Gastrocnemius medialis (tissue), 4 donors: ENCODE data around the gene PIK3R1. TPM values are rescaled to one million over a fixed set of nuclear protein-coding genes. Genes with fewer than 3 reads are reported as not detected.

ENCODE experiments used
- ATAC-seq, 2 donors: fragments of 150-250 bp; one replicate each; pipeline ENCODE4 v1.9.1; 2016
- DNase-seq, 2 donors: peaks; one replicate each; pipeline ENCODE4 v3.0.0-alpha.2; 2019
- H3K27ac ChIP-seq, 4 donors: fragments of 200-600 bp; sonication (generic); 1 replicate in 1 of 4; 2 replicates in 3 of 4; pipeline ENCODE4 v1.5.1; 2016 to 2018; ENCODE audit warnings: mild to moderate bottlenecking in 2 of 4, moderate library complexity in 1 of 4
- H3K27me3 ChIP-seq, 3 donors: fragments of 200-600 bp; sonication (generic) in 2 of 3; 1 replicate in 1 of 3; 2 replicates in 2 of 3; pipeline versions ENCODE4 v1.5.1 to v1.6.0; 2016 to 2019; ENCODE audit warnings: mild to moderate bottlenecking in 1 of 3, moderate library complexity in 1 of 3
- H3K36me3 ChIP-seq, 2 donors: fragments of 200-600 bp; sonication (generic) in 1 of 2; one replicate each; pipeline ENCODE4 v1.5.1; 2017 to 2018
- H3K4me1 ChIP-seq, 2 donors: fragments of 200-600 bp; sonication (generic) in 1 of 2; one replicate each; pipeline ENCODE4 v1.5.1; 2016 to 2017; ENCODE audit warnings: mild to moderate bottlenecking in 2 of 2
- H3K4me3 ChIP-seq, 4 donors: fragments of 200-600 bp; sonication (generic) in 3 of 4; 1 replicate in 1 of 4; 2 replicates in 3 of 4; pipeline ENCODE4 v1.5.1; 2016 to 2019; ENCODE audit warnings: mild to moderate bottlenecking in 2 of 4
- H3K9me3 ChIP-seq, 3 donors: fragments of 200-600 bp; sonication (generic) in 2 of 3; 1 replicate in 1 of 3; 2 replicates in 2 of 3; pipeline ENCODE4 v1.5.1; 2016 to 2019
- POLR2A ChIP-seq, 2 donors: fragments of 450-650 bp; IDR thresholded peaks; one replicate each; pipeline ENCODE4 v1.6.1; 2017; ENCODE audit warnings: antibody characterized with exemption in 2 of 2, mild to moderate bottlenecking in 2 of 2, moderate library complexity in 2 of 2
- in situ Hi-C, 4 donors: fragments of 200-750 bp; cut with MboI; loops; one replicate each; pipeline versions ENCODE4 v1.15.0 to v1.8.0; 2017; ENCODE audit warnings: low sequenced_read_pairs in 4 of 4
- intact Hi-C: fragments of 100-400 bp; cut with DNase I; formaldehyde crosslinking; loops from one replicate; pipeline ENCODE4 v1.15.1; 2023; ENCODE audit warnings: low total_unique reads
- total RNA-seq, 4 donors: library from RNA; depleted of rRNA; stranded (reverse); fragments of >200 nt; gene quantifications; one replicate each; pipeline versions ENCODE4 v1.1.0 to v1.2.3, GENCODE V29; 2016
- TF ChIP-seq, protein P1 (sequence below), 5 experiments: fragments of 450-650 bp in 3 of 5; fragments of 200-600 bp in 2 of 5; sonication (generic) in 2 of 5; IDR thresholded peaks in 4 of 5; conservative IDR thresholded peaks in 1 of 5; 1 replicate in 4 of 5; 2 replicates in 1 of 5; pipeline ENCODE4 v1.5.1; 2016 to 2019; ENCODE audit warnings: antibody characterized with exemption in 5 of 5, mild to moderate bottlenecking in 3 of 5, moderate library complexity in 3 of 5

The PIK3R1 gene
- total RNA-seq, 4 donors from 2014 or later, result 87.2 to 129 (median 100) TPM

DNA sequence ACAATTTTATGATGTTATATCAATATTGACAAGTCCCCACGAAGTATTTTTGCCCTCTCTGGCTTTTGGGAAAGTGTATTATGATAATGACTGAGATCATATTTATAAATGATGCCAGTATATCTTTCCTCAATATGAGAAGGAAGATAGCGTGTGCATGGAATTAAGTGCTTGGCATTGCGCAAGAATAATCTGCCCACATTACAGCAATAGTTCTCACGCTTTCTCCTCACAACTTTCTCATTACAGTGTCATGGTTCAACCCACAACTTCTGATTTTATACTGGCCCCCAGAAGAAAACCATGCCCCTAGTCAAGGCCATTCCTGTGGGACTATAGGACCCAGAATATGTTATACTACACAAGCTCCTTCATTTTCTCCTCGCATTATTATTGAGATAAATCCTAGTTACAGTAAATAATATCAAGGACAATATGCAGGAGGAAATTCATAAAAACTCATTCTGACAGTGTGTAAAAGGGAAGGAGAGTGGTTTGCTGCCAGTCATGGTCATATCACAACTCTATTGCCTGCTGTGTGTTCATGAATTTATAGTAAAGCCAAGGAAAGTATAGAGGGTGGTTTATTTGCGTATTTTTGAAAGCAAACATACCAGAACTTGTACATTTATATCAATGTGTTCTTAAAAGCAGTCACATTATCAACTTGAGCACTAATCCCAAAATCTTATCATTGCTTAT lies 114.1 kb downstream of the PIK3R1 start:
- ATAC-seq, result no peak
- intact Hi-C loops (no loop called here), in situ Hi-C loops (no loop called here)
- Histone ChIP-seq H3K4me3 (no peak overlapping the region), H3K27me3 (no peaks in the 10 kb centered on the region), H3K27ac (no peak overlapping the region), H3K4me1 (no peaks in the 10 kb centered on the region), H3K36me3 (no peaks in the 10 kb centered on the region), H3K9me3 (no peaks in the 10 kb centered on the region)
- TF ChIP-seq POLR2A (IDR thresholded peaks at IDR 0.05), result no peak
- TF ChIP-seq, protein P1, sequence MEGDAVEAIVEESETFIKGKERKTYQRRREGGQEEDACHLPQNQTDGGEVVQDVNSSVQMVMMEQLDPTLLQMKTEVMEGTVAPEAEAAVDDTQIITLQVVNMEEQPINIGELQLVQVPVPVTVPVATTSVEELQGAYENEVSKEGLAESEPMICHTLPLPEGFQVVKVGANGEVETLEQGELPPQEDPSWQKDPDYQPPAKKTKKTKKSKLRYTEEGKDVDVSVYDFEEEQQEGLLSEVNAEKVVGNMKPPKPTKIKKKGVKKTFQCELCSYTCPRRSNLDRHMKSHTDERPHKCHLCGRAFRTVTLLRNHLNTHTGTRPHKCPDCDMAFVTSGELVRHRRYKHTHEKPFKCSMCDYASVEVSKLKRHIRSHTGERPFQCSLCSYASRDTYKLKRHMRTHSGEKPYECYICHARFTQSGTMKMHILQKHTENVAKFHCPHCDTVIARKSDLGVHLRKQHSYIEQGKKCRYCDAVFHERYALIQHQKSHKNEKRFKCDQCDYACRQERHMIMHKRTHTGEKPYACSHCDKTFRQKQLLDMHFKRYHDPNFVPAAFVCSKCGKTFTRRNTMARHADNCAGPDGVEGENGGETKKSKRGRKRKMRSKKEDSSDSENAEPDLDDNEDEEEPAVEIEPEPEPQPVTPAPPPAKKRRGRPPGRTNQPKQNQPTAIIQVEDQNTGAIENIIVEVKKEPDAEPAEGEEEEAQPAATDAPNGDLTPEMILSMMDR (IDR thresholded peaks at IDR 0.05 in 4 of 5, conservative IDR thresholded peaks at IDR 0.05 in 1 of 5), result no peak
- DNase-seq, result no peak

DNA sequence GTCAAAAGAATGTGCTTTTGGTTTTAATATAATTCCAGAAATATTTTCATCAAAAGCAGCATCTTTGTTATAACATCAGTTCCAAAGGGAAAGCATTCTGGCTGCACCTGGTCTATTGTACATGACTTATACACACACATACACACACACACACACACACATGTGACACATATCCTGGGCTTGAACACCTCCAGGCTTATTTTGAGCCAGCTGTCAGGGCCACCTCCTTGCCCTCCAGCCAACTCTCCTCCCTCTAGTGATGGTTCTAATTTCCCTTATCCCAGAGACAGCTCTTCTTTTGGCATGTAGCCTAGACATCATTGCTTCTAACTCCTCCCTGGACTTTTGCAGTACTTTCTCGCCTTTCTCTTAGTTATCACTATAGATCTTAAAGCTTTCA lies 115.0 kb downstream of the PIK3R1 start:
- no peaks in the 10 kb centered on the region for H3K4me1 ChIP-seq
- DNase-seq, result no peak
- no peaks in the 10 kb centered on the region for H3K27me3 ChIP-seq
- intact Hi-C loops, result no loop called here
- H3K4me3 ChIP-seq, result no peak overlapping the region
- in situ Hi-C loops, result no loop called here
- no peak for TF ChIP-seq POLR2A (IDR thresholded peaks at IDR 0.05)
- TF ChIP-seq, protein P1 (IDR thresholded peaks at IDR 0.05 in 4 of 5, conservative IDR thresholded peaks at IDR 0.05 in 1 of 5), result no peak
- no peaks in the 10 kb centered on the region for H3K9me3 ChIP-seq
- no peaks in the 10 kb centered on the region for H3K36me3 ChIP-seq
- no peak overlapping the region for H3K27ac ChIP-seq
- ATAC-seq, result no peak

DNA sequence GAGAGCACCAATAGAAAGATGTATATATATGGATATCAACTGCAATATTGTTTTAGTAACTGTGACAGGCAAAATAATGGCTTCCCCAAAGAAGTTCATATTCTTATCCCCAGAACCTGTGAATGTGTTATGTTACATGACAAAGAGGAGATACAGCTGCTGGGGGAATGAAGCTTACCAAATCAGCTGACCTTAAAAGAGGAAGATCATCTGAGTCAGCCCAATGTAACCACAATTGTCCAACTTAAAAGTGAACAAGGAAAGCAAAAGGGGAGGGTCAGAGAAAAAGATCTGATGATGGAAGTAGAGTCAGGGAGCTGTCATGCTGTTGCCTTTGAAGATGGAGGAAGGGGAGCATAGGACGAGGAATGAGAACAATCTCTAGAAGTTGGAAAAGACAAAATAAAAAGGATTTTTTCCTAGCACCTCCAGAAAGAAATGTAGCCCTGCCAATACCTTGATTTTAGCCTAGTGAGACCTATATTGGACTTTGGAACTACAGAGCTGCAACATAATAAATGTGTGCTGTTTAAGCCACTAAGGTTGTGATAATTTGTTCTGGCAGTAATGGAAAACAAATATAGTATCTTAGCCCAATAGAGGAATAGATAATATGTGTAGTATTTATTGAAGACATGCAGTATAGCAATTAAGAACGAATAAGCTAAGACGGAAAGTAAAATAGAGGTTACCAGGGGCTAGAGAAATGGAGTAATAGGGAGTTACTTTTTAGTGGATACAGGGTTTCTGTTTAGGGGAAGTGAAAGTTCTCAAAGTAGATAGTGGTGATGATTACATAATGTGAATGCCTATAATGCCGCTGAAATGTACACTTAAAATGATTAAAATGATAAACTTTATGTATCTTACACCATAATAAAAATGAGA lies 115.9 kb downstream of the PIK3R1 start:
- Histone ChIP-seq H3K4me1 (no peaks in the 10 kb centered on the region), H3K4me3 (no peak overlapping the region), H3K27me3 (no peaks in the 10 kb centered on the region), H3K27ac (no peak overlapping the region), H3K9me3 (no peaks in the 10 kb centered on the region), H3K36me3 (no peaks in the 10 kb centered on the region)
- DNase-seq, result no peak
- no peak for ATAC-seq
- intact Hi-C loops (no loop called here), in situ Hi-C loops (no loop called here)
- TF ChIP-seq POLR2A (IDR thresholded peaks at IDR 0.05), result no peak
- TF ChIP-seq, protein P1 (IDR thresholded peaks at IDR 0.05 in 4 of 5, conservative IDR thresholded peaks at IDR 0.05 in 1 of 5), result no peak

DNA sequence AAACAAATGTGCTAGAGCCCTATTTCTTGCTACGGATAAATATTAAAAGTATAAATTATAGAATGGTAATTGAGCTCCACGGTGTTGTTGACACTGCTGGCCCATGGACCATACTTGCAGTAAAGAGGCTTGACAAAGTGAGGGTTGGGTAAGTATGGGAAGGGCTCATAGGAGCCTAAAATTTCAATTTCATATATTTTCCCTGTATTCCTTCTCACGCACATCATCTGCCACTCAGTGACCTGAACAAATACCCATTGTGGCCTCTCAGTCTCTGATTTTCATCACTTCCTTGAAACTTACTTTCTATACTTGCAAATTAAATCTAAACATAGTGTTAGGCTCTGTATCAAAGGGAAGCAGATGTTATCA lies 116.5 kb downstream of the PIK3R1 start:
- DNase-seq, result no peak

More for the DNA sequence above, 116.5 kb downstream of the PIK3R1 start:
- Histone ChIP-seq H3K9me3 (no peaks in the 10 kb centered on the region), H3K27me3 (no peaks in the 10 kb centered on the region), H3K27ac (no peak overlapping the region), H3K36me3 (no peaks in the 10 kb centered on the region), H3K4me3 (no peak overlapping the region), H3K4me1 (no peaks in the 10 kb centered on the region)
- intact Hi-C loops, result no loop called here
- ATAC-seq, result no peak
- TF ChIP-seq POLR2A (IDR thresholded peaks at IDR 0.05), result no peak
- TF ChIP-seq, protein P1 (IDR thresholded peaks at IDR 0.05 in 4 of 5, conservative IDR thresholded peaks at IDR 0.05 in 1 of 5), result no peak
- in situ Hi-C loops, result no loop called here
